Adrenal gland (tissue), 12 donors: ENCODE data around the gene CD7. TPM values are rescaled to one million over a fixed set of nuclear protein-coding genes. Genes with fewer than 3 reads are reported as not detected.

Experiments
- DNase-seq, 7 donors: peaks; one replicate each; pipeline ENCODE4 v3.0.0-alpha.2; 2019 to 2020
- H3K27ac ChIP-seq, 5 donors: fragments of 200-600 bp; sonication (generic) in 4 of 5; 1 replicate in 3 of 5; 2 replicates in 2 of 5; pipeline versions ENCODE4 v1.5.1 to v1.8.0; 2016 to 2020; ENCODE audit warnings: mild to moderate bottlenecking in 1 of 5
- H3K27me3 ChIP-seq: fragments of 200-600 bp; 2 replicates; pipeline ENCODE4 v1.8.0; 2021
- H3K36me3 ChIP-seq, 2 donors: fragments of 200-600 bp; replicated peaks in 1 of 2; 1 replicate in 1 of 2; 2 replicates in 1 of 2; pipeline versions ENCODE4 v1.5.1 to v1.8.0; 2018 to 2022
- H3K4me1 ChIP-seq, 2 donors: fragments of 200-600 bp; replicated peaks in 1 of 2; 1 replicate in 1 of 2; 2 replicates in 1 of 2; pipeline versions ENCODE4 v1.5.1 to v1.8.0; 2018 to 2021
- H3K4me3 ChIP-seq, 4 donors: fragments of 200-600 bp; sonication (generic) in 3 of 4; one replicate each; pipeline ENCODE4 v1.5.1; 2016 to 2018
- H3K9me3 ChIP-seq, 3 donors: fragments of 200-600 bp; sonication (generic) in 1 of 3; replicated peaks in 1 of 3; 1 replicate in 2 of 3; 2 replicates in 1 of 3; pipeline versions ENCODE4 v1.5.1 to v1.8.0; 2016 to 2021
- POLR2A ChIP-seq, 2 donors: fragments of 450-650 bp; IDR thresholded peaks; one replicate each; pipeline ENCODE4 v1.6.1; 2017; ENCODE audit warnings: antibody characterized with exemption in 2 of 2, mild to moderate bottlenecking in 2 of 2, moderate library complexity in 1 of 2
- WGBS, 4 donors: extraction: QIAGEN DNeasy Blood & Tissue Kit in 2 of 4; methylation state at CpG; one replicate each; pipeline versions ENCODE4 v1.1.5 to v1.1.7; 2013 to 2017; 5-methylcytosine and 5-hydroxymethylcytosine counted together
- intact Hi-C, 2 donors: fragments of 100-400 bp; cut with DNase I; formaldehyde crosslinking; loops; one replicate each; pipeline versions ENCODE4 v1.14.1 to v1.15.0; 2022 to 2023
- polyA plus RNA-seq, 3 donors: library from polyadenylated mRNA; stranded (reverse); fragments of 200-250 nt in 2 of 3; fragments of 350-450 nt in 1 of 3; fragmentation: Illumina TruSeq in 1 of 3; extraction: RNeasy Lipid Tissue Mini Kit (QIAGEN cat#74804) in 1 of 3; gene quantifications; one replicate each; pipeline ENCODE4 v1.2.3, GENCODE V29; 2013 to 2014
- total RNA-seq, 9 donors: library from RNA; depleted of rRNA in 4 of 9; stranded (reverse); fragments of >200 nt in 4 of 9; fragments of 120-200 nt in 1 of 9; fragmentation: NEBNext Ultra II Directional in 1 of 9; extraction: Animal tissue kit (Norgen Biotek cat#: 25700) in 1 of 9; gene quantifications; one replicate each; pipeline versions ENCODE4 v1.1.0 to v1.2.4, GENCODE V29; 2013 to 2023
- TF ChIP-seq, protein P1 (sequence below), 6 experiments: fragments of 450-650 bp in 4 of 6; fragments of 200-600 bp in 2 of 6; sonication (generic) in 1 of 6; IDR thresholded peaks; 1 replicate in 5 of 6; 2 replicates in 1 of 6; pipeline versions ENCODE4 v1.5.1 to v1.8.0; 2016 to 2021; ENCODE audit warnings: antibody characterized with exemption in 6 of 6, mild to moderate bottlenecking in 2 of 6, moderate library complexity in 1 of 6
- donor health status: healthy with polysubstance abuse.
- donor health status: Bipolar disorder and iron deficiency.
- donor health status: DM: yes; HTN: yes; CAD: no.
- donor health status: DM: no; HTN: no; CAD: no.
- donor health status: DM: no; HTN: no; CAD: no.
- donor health status: DM: yes; HTN: yes; CAD: no.

Gene CD7
- total and polyA plus RNA-seq, 12 donors: 0.11 to 4.2 (median 1.6) TPM; not detected in 2

GRCh38 chr17:82334204-82334621 is 16.8 kb upstream of the CD7 start:
- Histone ChIP-seq H3K4me3 (peak overlapping the region in 1 of 4 donors; percentile 57), H3K9me3 (no peaks in the 10 kb centered on the region), H3K4me1 (peaks cover 17 to 37% of the 10 kb centered on the region in 2 donors), H3K36me3 (no peaks in the 10 kb centered on the region), H3K27ac (peak overlapping the region in 2 of 5 donors; percentile 47 to 59), H3K27me3 (no peaks in the 10 kb centered on the region)
- TF ChIP-seq POLR2A (IDR thresholded peaks at IDR 0.05): no peak
- TF ChIP-seq, protein P1, sequence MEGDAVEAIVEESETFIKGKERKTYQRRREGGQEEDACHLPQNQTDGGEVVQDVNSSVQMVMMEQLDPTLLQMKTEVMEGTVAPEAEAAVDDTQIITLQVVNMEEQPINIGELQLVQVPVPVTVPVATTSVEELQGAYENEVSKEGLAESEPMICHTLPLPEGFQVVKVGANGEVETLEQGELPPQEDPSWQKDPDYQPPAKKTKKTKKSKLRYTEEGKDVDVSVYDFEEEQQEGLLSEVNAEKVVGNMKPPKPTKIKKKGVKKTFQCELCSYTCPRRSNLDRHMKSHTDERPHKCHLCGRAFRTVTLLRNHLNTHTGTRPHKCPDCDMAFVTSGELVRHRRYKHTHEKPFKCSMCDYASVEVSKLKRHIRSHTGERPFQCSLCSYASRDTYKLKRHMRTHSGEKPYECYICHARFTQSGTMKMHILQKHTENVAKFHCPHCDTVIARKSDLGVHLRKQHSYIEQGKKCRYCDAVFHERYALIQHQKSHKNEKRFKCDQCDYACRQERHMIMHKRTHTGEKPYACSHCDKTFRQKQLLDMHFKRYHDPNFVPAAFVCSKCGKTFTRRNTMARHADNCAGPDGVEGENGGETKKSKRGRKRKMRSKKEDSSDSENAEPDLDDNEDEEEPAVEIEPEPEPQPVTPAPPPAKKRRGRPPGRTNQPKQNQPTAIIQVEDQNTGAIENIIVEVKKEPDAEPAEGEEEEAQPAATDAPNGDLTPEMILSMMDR (IDR thresholded peaks at IDR 0.05): no peak
- intact Hi-C loops: no loop called here
- WGBS, 4 donors: 66 to 88% (median 72%) methylated on average over 17 to 25 of the region's 25 CpGs
- no peak for DNase-seq

DNA sequence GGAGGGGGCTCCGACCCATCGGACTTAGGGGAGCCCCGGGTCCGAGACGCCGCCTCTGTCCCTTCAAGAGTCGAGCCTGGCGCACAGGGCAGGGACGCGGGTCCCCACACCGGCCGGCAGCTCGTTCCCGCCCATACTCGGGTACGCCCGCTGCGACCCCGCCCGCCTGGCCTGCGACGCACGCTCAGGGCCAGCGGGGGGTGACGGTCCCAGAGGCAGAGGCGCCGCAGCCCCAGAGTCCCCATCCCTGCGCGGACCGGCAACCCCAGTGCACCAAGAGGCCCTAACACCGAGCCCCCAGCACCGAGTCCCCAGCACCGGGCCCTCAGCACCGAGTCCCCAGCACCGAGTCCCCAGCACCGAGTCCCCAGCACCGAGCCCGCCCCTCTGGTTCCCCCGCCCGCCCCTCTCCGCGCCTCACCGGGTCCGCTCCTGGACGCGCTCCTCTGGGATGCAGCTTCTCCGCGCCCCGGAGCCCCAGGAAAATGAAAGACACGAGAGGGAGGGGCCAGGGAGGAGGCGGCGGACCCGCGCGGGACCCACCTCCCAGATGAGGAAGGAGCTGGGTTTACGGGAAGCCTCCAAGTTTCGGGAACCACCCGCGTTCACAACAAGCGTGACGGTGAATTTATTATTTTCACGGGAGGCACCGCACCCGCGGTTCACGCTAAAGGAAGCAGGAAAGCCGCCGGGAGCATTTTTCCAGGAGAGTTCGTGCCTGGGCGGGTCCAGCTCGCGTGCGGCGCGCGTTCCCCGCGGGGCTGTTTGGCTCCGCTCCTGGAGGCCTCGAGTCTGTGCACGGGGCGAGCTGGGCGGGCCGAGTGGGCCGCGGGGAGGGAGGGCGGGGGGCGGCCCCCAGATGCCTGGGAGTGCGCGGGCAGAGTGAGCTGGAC is 16.1 kb upstream of the CD7 start, which contains the start of gene SECTM1:
SECTM1 (minus strand) TSS at position 488 of the 893 bp plus-strand sequence. CDS start 6,526 bp downstream, outside the sequence.
- Histone ChIP-seq H3K36me3 (no peaks in the 10 kb centered on the region), H3K27ac (peak within 1 kb of the TSS in 2 of 5 donors; percentile 47 to 59), H3K4me3 (peak within 1 kb of the TSS in 2 of 4 donors; percentile 34 to 57), H3K9me3 (no peaks in the 10 kb centered on the region), H3K27me3 (no peaks in the 10 kb centered on the region), H3K4me1 (peaks cover 12 to 32% of the 10 kb centered on the region in 2 donors)
- TF ChIP-seq POLR2A (IDR thresholded peaks at IDR 0.05): no peak
- TF ChIP-seq, protein P1 (IDR thresholded peaks at IDR 0.05): no peak
- peak in 3 of 7 donors; percentile 32 to 65 (median 38) for DNase-seq
- intact Hi-C loops: no loop called here
- 26 to 59% (median 27%) methylated on average over 26 to 90 of the region's 90 CpGs; no CpG with 5 or more reads in 1 of the 4 donors for WGBS, 4 donors

GRCh38 chr17:82332669-82333278 is 15.4 kb upstream of the CD7 start:
- H3K4me1 ChIP-seq: peaks cover 12 to 29% of the 10 kb centered on the region in 2 donors
- intact Hi-C loops: no loop called here
- TF ChIP-seq, protein P1 (IDR thresholded peaks at IDR 0.05): no peak
- TF ChIP-seq POLR2A (IDR thresholded peaks at IDR 0.05): no peak
- H3K27ac ChIP-seq: peak overlapping the region in 2 of 5 donors; percentile 11 to 59
- no peaks in the 10 kb centered on the region for H3K9me3 ChIP-seq
- DNase-seq: peak in 5 of 7 donors; percentile 57 to 78 (median 62)
- H3K36me3 ChIP-seq: no peaks in the 10 kb centered on the region
- WGBS, 4 donors: 46 to 60% (median 49%) methylated on average over 8 to 32 of the region's 32 CpGs
- peak overlapping the region in 2 of 4 donors; percentile 34 to 57 for H3K4me3 ChIP-seq
- H3K27me3 ChIP-seq: no peaks in the 10 kb centered on the region

- WGBS, 4 donors: 90 to 97% (median 92%) methylated on average over 24 to 25 of the region's 25 CpGs
- Histone ChIP-seq H3K27ac (no peak overlapping the region), H3K4me1 (peaks cover 12 to 27% of the 10 kb centered on the region in 2 donors), H3K9me3 (no peaks in the 10 kb centered on the region), H3K27me3 (no peaks in the 10 kb centered on the region), H3K36me3 (no peaks in the 10 kb centered on the region), H3K4me3 (no peak overlapping the region)
- no peak for TF ChIP-seq POLR2A (IDR thresholded peaks at IDR 0.05)
- TF ChIP-seq, protein P1 (IDR thresholded peaks at IDR 0.05): no peak
- DNase-seq: no peak
- intact Hi-C loops: no loop called here
Observed at GRCh38 chr17:82331345-82331939, 14.0 kb upstream of the CD7 start.
